NCI-H187 treated with DMSO at 0.1 percent for 48 hours (cell line): ENCODE measurements around the gene TNFRSF1A.

Experiments used
- DNase-seq: peaks from one replicate; lab custom pipeline; 2025; lab: John Stamatoyannopoulos, UW

Gene TNFRSF1A

DNA sequence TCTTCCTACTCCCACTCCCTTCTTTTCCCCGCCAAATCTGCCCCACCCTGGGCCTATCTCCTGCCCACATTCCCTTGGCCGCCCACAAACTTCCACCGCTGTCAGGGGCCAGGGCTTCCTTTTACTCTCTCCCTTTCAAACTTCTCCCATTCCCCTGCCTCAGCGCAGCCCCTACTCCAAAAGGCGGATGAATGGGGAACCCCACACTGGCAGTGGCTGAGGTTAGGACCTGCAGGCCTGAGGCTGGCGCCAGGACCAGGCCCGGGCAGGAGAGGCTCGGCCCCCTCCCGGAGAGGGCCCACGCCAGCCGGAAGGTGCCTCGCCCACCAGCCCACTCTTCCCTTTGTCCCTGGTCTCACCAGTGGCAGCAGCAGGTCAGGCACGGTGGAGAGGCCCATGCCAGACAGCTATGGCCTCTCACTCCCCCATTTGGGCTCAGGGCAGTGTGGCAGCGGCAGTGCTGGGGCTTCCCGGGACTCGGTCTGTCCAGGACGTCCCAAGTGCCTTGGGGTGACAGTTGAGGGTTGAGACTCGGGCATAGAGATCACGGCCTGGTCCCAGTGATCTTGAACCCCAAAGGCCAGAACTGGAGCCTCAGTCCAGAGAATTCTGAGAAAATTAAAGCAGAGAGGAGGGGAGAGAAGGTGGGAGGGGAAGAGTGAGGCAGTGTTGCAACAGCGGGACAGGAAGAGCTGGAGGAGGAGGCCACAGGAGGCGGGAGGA is at the start of gene TNFRSF1A:
TNFRSF1A (minus strand) TSS at position 660 of the 723 bp plus-strand sequence; CDS start at position 398, 262 bp downstream.
- no peak for DNase-seq

DNA sequence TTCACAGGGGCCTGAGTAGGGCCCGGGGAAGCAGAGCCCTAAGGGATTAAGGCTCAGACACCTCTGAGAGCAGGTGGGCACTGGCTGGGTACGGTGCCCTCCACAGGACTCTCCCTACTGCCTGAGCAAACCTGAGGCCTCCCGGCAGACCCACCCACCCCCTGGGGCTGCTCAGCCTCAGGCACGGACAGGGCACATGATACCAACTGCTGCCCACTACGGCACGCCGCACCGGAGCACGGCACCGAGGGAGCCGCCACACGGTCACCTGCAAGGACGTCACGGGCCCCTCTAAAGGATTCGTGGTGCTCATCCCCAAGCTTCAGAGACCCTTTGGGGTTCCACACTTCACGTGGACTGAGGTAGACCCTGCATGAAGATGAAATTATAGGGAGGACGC is 49.1 kb upstream of the TNFRSF1A start:
- DNase-seq, result no peak

DNA sequence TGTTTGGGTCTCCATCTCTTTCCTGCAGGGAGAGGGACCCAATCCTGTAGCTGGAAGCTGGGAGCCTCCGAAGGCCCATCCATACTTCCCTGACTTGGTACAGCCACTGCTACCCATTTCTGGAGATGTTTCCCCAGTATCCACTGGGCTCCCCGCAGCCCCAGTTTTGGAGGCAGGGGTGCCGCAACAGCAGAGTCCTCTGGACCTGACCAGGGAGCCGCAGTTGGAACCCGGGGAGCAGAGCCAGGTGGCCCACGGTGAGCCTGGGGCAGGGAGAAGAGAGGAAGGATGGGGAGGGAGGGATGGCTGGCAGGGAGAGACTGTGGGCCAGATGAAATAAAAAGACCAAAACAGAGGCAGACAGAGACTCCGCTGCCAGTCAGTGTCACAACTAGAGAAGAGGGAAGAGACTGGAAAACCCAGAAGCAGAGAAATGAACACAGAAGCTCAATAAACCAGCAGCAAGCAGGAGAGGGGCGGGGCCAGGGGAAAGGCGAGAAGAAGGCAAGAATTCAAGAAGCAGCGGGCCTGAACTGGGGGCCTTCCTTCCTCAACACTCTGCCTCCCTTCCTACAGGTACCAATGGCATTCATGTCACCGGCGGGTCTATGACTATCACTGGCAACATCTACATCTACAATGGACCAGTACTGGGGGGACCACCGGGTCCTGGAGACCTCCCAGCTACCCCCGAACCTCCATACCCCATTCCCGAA is 48.4 kb upstream of the TNFRSF1A start:
- DNase-seq, result no peak

DNA sequence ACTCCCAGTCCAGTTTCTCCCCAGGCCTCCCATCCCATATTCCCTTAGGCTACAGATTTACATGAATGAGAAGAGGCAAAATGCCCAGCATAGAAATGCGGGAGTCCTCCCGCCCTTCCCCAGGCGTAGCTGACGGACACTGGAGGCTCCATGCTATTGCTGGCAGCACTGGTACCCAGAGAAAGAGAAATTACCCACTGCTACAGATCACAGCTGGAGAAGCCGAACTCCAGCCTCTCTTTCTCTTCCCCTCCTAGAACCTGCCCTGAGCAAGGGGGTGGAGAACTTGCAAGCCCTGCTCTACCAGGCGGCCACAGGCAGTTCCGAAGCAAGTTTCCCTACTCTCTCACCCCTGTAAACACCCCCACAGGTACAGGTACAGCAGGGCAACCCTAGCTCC is 45.7 kb upstream of the TNFRSF1A start:
- DNase-seq, result no peak

DNA sequence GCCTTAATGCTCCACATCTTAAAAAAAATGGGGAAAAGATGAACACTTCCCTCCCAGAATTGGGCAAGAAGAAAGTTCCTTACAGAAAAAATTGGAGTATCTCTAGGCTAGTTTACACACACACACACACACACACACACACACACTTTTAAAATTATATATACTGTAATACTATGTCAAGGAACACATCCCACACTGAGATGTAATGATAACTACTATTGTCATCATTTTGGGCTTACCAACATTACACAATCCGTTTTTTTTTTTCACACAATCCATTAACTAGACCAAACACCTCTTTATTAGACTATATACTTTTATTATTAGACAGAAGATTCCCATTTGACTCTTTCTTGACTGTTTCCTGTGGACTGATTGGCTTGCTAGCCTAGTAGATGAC is 44.6 kb upstream of the TNFRSF1A start:
- DNase-seq, result no peak

GRCh38 chr12:6386038-6386437 is 44.2 kb upstream of the TNFRSF1A start:
- DNase-seq, result no peak

DNA sequence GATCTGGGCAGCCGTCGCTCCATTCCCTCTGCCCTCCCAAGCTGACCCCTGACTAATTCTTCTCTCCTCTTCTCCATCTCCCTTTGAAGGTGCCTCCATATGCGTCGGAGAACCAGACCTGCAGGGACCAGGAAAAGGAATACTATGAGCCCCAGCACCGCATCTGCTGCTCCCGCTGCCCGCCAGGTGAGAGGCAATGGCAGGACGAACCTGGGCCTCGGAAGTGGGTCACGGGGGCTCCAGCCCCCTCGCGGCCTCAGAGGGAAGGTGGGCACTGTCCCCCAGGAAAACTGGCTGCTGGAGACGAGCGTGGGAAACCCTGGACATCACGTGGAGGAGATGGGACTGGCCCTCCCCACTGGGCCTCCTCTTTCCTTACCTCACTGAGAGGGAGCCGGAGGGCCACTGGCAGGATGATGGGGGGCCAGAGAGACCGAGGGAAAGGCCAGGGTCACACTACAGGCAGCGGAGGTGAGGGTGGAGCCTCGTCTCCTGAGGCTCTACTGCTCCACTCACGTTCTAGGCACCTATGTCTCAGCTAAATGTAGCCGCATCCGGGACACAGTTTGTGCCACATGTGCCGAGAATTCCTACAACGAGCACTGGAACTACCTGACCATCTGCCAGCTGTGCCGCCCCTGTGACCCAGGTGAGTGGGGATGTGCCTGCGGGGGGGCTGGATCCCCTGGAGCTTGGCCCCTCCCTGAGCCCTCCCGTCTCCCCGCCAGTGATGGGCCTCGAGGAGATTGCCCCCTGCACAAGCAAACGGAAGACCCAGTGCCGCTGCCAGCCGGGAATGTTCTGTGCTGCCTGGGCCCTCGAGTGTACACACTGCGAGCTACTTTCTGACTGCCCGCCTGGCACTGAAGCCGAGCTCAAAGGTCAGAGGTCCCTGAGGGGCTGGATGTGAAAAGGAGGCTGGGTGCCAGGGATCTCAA is 42.9 kb upstream of the TNFRSF1A start:
- no peak for DNase-seq

DNA sequence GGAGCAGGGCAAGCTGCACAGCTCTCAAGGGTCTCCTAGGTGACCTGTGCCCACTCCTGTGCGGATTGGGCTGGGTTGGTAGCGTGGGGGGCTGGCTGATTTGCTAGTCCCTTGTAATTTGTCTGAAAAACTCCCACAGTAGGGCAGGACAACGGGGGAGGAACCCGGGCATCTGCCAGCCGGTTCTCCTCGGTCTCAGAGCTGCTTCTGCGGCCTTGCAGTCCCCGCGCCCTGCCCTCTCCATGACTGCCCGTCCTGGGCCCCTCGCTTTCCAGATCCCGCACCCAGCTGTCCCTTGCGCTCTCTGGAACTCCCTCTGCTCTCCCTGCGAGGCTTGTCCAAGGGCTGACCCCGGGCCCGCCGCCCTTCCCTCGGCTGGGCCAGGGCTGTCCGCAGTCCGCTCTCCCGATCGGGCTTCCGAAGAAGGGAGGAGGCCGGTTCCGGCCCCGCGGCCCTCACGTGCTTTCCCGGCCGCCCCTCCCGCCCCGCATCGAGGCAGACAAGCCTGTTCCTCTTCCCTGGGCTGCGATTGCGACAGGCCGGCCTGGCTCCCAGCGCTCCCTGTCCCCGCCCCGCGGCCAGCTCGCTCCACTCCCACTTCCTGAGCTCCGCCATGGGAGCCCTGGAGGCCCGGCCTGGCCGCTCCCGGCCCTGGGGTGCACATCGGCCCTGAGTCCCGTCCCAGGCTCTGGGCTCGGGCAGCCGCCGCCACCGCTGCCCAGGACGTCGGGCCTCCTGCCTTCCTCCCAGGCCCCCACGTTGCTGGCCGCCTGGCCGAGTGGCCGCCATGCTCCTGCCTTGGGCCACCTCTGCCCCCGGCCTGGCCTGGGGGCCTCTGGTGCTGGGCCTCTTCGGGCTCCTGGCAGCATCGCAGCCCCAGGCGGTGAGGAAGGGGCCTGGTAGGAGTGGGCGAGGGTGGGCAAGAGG is 42.0 kb upstream of the TNFRSF1A start, which contains the start of gene LTBR:
LTBR (plus strand) TSS at position 591 of the 927 bp plus-strand sequence; CDS start at position 788, 197 bp downstream.
- DNase-seq, result no peak

- no peak for DNase-seq
Observed at GRCh38 chr12:6382982-6383381, 41.1 kb upstream of the TNFRSF1A start.

GRCh38 chr12:6382371-6382770 is 40.5 kb upstream of the TNFRSF1A start:
- no peak for DNase-seq

DNA sequence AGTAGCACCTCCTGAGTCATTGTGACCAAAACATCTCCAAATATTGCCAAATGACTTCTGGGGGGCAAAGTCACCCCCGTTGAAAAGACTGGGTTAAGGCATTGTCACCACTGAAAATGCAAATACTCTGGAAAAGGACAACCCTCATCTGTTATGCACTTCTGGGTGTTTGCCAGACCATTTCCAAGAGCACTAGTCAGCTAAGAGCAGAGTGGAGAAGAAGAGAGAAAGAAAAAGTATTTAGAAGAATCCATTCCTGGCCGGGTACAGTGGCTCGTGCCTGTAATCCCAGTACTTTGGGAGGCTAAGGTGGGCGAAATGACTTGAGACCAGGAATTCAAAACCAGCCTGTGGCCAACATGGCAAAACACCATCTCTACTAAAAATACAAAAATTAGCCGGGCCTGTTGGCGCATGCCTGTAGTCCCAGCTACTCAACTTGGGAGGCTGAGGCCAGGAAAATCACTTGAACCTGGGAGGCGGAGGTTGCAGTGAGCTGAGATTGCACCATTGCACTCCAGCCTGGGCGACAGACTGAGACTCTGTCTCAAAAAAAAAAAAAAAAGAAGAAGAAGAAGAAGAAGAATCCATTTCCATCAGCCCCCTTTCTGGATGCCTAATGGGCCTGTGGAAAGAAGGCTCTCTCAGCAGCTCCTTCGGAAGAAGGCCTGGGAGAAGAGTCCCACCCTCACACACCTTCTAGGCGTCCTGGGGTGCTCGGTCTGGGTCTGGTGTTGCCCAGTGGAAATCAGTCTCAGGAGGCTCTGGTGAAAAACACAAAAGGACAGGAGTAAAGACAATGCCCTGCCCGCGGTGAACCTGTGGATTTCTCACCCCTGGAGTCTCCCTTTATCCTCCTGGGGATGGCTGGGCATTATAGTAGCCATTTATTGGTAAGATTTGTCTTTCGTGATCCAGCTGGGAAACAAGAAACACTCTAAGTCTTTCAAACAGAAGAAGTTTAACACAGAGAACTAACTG is 38.6 kb upstream of the TNFRSF1A start:
- no peak for DNase-seq

GRCh38 chr12:6378709-6379472 is 37.0 kb upstream of the TNFRSF1A start:
- DNase-seq, result no peak

DNA sequence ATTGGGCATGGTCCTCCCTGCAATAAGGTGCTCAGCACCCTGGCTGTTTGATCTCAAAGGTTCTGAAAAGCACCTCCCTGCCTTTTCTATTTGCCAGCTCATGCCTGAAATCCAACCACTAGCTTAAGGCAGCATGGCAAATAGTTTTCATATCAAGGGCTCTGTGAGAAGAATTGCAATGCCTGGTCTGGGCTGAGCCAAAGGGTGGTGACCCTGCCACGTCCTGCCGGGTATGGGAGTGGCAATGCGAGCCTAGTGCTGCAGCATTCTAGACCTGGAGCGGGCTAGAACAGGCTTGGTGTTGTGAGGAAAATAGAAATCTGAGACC is 35.8 kb upstream of the TNFRSF1A start:
- DNase-seq, result no peak

GRCh38 chr12:6376870-6377666 is 35.2 kb upstream of the TNFRSF1A start:
- no peak for DNase-seq

DNA sequence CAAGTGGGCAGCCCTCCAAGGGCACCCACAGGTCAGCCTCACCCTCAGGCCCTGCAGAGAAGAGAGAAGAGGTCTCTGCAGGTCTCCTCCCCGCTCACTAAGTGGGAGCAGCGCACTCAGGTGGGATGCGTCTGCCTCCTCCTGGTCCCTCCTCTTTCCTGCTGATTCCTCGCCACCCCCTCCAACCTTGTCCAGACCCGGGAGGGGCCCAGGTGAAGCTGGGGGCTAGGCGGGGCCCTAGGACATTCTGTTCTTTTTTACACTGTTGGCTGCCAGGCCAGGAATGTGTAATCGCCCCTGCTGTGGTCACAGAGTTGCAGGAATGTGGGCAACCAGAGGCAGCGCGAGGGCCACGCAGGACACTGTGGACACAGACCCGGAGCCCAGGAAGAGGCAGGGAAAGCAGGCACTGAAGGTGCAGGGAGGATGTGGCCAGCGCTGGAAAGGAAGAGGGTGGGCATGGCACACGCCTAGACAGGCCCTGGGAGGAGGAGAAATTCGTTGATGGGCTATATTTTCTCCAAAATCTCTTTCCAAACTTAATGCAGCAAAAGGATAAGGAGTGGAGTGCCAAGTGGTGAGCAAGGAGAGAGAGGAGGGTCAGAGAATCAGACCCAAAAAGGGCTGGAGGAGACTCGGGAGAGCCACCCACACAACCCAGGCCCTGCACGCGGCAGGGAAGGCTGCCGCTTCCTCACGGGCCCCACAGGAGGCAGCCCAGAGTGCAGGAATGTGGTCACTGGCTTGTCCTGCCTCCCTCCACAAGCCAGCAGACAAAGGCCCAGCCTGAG is 34.4 kb upstream of the TNFRSF1A start:
- no peak for DNase-seq

GRCh38 chr12:6375269-6376078 is 33.6 kb upstream of the TNFRSF1A start, which contains the start of gene SCNN1A:
Gene SCNN1A (minus strand): TSS chr12:6375563. CDS start chr12:6374783, 780 bp downstream.
- peak; percentile 41 for DNase-seq

DNA sequence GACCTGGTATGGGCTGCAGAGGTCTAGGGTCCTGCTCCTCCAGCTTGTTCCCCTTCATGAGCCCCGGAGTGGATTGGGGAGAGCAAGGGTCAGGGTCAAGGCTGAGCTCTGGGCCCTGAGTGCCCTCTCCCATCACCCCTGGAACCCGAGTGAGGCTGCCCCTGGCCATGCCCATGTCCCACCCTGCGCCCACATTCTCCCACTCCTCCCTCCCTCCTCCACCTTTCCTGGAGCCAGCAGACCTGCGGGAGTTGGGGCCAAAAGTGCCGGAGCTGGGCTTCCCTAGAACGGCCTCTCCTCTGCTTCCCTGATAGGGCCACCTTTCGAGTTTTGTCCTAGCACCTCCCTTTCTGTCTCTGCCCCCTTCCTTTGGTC is 32.9 kb upstream of the TNFRSF1A start:
- no peak for DNase-seq
